Brain microvascular endothelial cell (primary cell): ENCODE measurements around the gene KBTBD13.
"Not testable (repeated sequence)": the region's sequence is repeated elsewhere in the genome, so short reads cannot be mapped to it uniquely, and the experiment has no call there.

Experiments used
- DNase-seq: peaks from one replicate; pipeline ENCODE4 v3.0.0-alpha.2; 2020
- H3K27ac ChIP-seq: fragments of 250-450 bp; sonication (Bioruptor Pico); 2 replicates; pipeline ENCODE4 v1.5.1; 2020; ENCODE audit warnings: mild to moderate bottlenecking, moderate library complexity
- H3K27me3 ChIP-seq: fragments of 250-450 bp; sonication (Bioruptor Pico); replicated peaks from 2 replicates; pipeline ENCODE4 v1.5.1; 2020; ENCODE audit warnings: mild to moderate bottlenecking
- H3K36me3 ChIP-seq: fragments of 250-450 bp; sonication (Bioruptor Pico); replicated peaks from 2 replicates; pipeline ENCODE4 v1.5.1; 2020; ENCODE audit warnings: mild to moderate bottlenecking
- H3K4me3 ChIP-seq: 2 replicates; pipeline ENCODE4 v1.5.1; 2011; ENCODE audit warnings: low read depth, mild to moderate bottlenecking, control low read depth, low read length, moderate library complexity
- in situ Hi-C: cut with HindIII; loops from 2 replicates; pipeline ENCODE4 v1.10.0; 2017; ENCODE audit warnings: low sequenced_read_pairs, low pct_ligation_motif_present
- TF ChIP-seq, protein P1 (sequence below): IDR thresholded peaks from 2 replicates; pipeline ENCODE4 v1.5.1; 2011; ENCODE audit warnings: low read depth, mild to moderate bottlenecking, moderate library complexity, low read length, control low read depth, inconsistent platforms; ENCODE audit errors: missing control alignments

The KBTBD13 gene

DNA sequence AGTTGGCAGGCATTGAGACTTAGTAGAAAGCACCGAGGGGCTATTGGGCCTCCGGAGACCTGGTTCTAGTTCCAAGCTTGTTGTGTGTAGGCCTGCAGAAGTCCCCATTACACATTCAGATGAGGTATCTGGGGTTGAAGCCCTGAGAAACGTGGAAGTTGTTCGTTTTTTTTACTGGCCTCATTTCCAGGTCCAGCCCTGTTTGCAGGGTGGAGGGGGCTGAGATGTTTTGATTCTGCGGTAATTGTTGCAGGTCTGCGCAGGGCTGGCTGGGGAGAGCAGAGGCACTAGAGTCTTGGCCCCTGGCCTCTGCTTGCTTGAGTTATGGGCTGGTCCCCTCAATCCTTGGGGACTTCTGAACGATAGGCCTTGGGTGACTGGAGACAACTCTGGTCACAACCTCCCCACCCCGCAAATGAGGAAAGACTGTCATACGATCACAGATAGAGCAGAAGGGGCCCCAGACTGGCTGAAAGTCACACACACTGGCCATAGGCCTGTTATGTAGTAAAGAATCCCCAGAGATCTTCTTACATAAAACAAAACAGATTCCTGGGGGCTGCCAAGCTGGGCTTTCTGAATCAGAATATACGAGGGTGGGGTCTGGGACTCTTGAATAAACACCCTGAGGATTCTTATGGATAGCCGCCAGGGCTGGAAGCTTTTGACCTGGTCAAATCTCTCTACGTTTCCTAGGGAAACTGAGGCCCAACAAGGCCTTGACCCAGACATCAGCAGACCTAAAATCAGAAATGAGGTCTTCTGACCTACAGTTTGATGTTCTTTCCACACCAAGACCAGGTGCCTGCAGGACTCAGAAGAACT, 15.6 kb downstream of the KBTBD13 start:
- TF ChIP-seq, protein P1, sequence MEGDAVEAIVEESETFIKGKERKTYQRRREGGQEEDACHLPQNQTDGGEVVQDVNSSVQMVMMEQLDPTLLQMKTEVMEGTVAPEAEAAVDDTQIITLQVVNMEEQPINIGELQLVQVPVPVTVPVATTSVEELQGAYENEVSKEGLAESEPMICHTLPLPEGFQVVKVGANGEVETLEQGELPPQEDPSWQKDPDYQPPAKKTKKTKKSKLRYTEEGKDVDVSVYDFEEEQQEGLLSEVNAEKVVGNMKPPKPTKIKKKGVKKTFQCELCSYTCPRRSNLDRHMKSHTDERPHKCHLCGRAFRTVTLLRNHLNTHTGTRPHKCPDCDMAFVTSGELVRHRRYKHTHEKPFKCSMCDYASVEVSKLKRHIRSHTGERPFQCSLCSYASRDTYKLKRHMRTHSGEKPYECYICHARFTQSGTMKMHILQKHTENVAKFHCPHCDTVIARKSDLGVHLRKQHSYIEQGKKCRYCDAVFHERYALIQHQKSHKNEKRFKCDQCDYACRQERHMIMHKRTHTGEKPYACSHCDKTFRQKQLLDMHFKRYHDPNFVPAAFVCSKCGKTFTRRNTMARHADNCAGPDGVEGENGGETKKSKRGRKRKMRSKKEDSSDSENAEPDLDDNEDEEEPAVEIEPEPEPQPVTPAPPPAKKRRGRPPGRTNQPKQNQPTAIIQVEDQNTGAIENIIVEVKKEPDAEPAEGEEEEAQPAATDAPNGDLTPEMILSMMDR, result no peak
- no peak for DNase-seq
- in situ Hi-C loops, result no loop called here

GRCh38 chr15:65092911-65093792, 16.6 kb downstream of the KBTBD13 start:
- Histone ChIP-seq H3K36me3 (no peaks in the 10 kb centered on the region), H3K27ac (no peak overlapping the region), H3K4me3 (no peak overlapping the region), H3K27me3 (no peaks in the 10 kb centered on the region)
- in situ Hi-C loops, result no loop called here
- TF ChIP-seq, protein P1, result no peak
- no peak for DNase-seq

More for the DNA sequence above, 15.6 kb downstream of the KBTBD13 start:
- Histone ChIP-seq H3K27me3 (no peaks in the 10 kb centered on the region), H3K36me3 (no peaks in the 10 kb centered on the region), H3K4me3 (no peak overlapping the region), H3K27ac (no peak overlapping the region)

- in situ Hi-C loops, result not testable (repeated sequence)
These were observed 17.2 kb downstream of the KBTBD13 start for GRCh38 chr15:65093793-65094170.

DNA sequence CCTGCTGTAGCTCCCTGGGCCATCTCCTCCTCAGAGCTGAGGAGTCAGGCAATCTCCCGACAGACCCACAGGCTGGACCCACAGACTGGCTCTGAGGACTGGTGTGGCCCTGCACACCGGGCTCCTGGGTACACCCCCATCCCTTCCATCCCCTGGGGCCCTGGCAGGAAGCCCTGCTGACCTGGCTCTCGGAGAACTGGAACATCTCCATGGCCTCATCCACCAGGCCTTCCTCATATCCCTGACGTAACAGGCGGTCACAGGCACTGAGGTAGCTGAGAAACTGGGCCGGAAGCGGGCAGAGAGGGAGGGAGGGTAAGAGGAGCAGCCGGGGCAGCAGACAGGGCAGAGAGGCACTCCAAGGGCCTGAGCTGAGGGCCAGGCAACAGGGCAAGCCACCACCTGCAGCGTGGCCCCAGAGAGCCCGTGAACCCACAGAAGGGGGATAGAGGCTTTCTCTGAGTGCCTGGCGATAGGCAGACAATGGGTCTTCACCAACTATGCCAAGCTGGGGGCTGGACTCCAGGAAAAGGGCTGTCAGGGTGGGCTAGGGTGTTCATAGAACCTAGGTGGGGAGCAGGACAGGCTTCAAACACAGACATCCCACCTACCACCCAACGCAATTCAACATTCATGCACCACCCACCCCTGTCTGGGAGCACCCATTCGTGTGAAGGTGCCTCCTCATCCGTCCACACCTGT, 17.9 kb downstream of the KBTBD13 start:
- Histone ChIP-seq H3K27me3 (no peaks in the 10 kb centered on the region), H3K4me3 (no peak overlapping the region), H3K36me3 (peaks cover 6% of the 10 kb centered on the region), H3K27ac (no peak overlapping the region)
- in situ Hi-C loops, result no loop called here
- TF ChIP-seq, protein P1, result no peak
- DNase-seq, result no peak

More at GRCh38 chr15:65093793-65094170, 17.2 kb downstream of the KBTBD13 start:
- not testable (repeated sequence) for DNase-seq, H3K4me3 ChIP-seq, H3K27me3 ChIP-seq, H3K27ac ChIP-seq, H3K36me3 ChIP-seq

GRCh38 chr15:65095011-65095746, 18.6 kb downstream of the KBTBD13 start:
- Histone ChIP-seq H3K4me3 (no peak overlapping the region), H3K27ac (no peak overlapping the region), H3K27me3 (no peaks in the 10 kb centered on the region), H3K36me3 (peaks cover 6% of the 10 kb centered on the region)
- TF ChIP-seq, protein P1, result no peak
- in situ Hi-C loops, result no loop called here
- DNase-seq, result no peak
